ENCODE measurements around the gene ADARB1.

ADARB1 gene

GRCh38 chr21:45172420-45172819, 98.0 kb downstream of the ADARB1 start:
- DNase-seq: no peak
- ATAC-seq: no peak

- no peak for DNase-seq
- ATAC-seq: no peak
Measured at GRCh38 chr21:45175326-45176095, 101.1 kb downstream of the ADARB1 start.

DNA sequence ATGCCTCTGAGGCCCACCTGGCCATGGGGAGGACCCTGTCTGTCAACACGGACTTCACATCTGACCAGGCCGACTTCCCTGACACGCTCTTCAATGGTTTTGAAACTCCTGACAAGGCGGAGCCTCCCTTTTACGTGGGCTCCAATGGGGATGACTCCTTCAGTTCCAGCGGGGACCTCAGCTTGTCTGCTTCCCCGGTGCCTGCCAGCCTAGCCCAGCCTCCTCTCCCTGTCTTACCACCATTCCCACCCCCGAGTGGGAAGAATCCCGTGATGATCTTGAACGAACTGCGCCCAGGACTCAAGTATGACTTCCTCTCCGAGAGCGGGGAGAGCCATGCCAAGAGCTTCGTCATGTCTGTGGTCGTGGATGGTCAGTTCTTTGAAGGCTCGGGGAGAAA, 101.8 kb downstream of the ADARB1 start:
- no peak for DNase-seq
- no peak for ATAC-seq

DNA sequence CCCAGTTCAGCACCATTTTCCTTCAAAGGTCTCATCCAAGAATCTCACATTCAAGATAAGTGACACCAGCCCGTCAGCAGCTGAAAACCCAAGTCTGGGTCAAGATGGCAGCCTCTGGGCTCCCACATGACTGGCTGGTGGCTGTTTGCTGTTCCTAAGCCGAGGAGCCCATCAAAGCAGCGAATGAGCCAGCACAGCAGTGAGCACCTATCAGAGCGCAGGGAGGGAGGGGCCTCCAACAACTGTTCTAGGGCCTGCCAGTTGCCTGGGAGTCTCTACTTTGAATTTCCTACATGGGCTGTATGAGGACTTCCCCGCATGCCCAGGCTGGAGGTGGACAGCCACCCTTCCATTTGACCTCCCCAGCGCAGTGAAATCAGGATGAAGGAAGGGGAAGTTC, 102.7 kb downstream of the ADARB1 start:
- DNase-seq (no peak), ATAC-seq (no peak)

- no peak for ATAC-seq
- no peak for DNase-seq
Measured at GRCh38 chr21:45178070-45178608, 103.8 kb downstream of the ADARB1 start.

DNA sequence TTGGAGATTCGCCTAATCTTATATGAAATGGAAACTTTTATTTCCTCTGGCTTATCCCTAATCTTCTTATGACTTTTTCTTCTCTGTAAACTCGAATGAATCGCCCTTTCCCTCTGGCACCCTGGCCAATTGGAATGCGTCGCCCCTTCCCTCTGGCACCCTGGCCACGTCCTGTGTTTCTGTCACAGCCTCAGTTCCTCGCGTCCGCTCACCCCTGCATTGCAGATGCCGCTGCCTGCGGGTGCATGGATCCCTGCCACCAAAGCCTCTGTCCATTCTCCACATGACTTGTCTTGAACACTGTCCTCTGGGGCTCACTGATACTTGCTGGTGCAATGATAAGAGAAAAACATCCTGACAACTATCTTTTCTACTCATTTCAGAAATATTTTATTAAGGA, 104.6 kb downstream of the ADARB1 start:
- DNase-seq (no peak), ATAC-seq (no peak)

- ATAC-seq (no peak), DNase-seq (no peak)
Measured at GRCh38 chr21:45179568-45180245, 105.3 kb downstream of the ADARB1 start.

GRCh38 chr21:45180246-45180599, 105.8 kb downstream of the ADARB1 start:
- ATAC-seq (no peak), DNase-seq (no peak)

DNA sequence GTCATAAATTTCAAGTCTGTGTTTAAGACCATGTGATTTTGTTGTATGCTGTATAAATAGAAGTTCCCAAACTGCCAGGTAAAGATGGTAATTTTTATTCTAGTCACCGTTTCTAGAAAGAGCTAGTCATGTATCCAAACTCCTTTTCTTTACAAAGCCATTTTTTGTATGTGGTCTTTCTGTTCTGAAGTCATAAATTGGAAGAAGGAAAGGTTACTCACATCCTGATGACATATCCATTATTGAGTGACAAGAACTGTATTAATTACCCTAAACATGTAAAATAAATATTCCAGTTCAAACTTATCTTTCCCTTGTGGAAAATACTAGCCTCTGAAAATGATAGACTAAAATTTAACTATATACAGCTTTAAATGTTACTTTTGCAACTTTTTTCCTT, 108.6 kb downstream of the ADARB1 start:
- DNase-seq (no peak), ATAC-seq (no peak)

- no peak for DNase-seq
- no peak for ATAC-seq
Measured at GRCh38 chr21:45183852-45184251, 109.5 kb downstream of the ADARB1 start.

GRCh38 chr21:45184869-45185268, 110.5 kb downstream of the ADARB1 start:
- ATAC-seq (no peak), DNase-seq (no peak)

- no peak for ATAC-seq
- no peak for DNase-seq
Measured at GRCh38 chr21:45186709-45187108, 112.3 kb downstream of the ADARB1 start.

DNA sequence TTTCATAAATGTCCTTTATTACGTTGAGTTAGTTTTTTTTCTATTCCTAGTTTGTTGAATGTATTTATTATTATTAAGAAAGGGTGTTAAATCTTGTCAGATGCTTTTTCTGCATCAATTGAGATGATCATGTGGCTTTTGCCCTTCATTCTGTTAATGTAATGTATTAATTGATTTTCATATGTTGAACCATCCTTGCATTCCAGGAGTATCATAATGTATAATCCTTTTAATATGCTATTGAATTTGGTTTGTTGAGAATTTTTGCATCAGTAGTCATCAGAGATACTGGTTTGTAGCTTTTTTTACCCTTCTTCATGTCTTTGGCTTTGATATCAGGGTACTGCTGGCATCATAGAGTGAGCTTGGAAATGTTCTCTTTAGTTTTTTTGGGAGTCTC, 113.3 kb downstream of the ADARB1 start:
- DNase-seq: no peak
- ATAC-seq: no peak

DNA sequence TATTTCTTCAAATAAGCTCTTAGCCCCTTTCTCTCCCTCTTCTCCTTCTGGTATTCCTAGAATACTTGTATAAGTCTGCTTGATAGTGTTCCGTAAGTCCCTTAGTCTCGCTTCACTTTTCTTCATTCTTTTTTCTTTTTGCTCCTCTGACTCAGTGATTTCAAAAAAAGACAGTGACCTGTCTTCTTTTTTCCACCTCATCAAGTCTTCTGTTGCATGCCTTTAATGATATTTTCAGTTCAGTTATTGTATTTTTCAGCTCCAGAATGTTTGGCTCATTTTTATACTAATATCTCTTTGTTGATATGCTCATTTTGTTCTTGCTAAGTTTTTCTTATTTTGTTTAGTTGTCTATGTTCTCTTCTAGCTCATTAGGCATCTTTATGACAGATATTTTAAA, 115.6 kb downstream of the ADARB1 start:
- no peak for ATAC-seq
- DNase-seq: no peak

DNA sequence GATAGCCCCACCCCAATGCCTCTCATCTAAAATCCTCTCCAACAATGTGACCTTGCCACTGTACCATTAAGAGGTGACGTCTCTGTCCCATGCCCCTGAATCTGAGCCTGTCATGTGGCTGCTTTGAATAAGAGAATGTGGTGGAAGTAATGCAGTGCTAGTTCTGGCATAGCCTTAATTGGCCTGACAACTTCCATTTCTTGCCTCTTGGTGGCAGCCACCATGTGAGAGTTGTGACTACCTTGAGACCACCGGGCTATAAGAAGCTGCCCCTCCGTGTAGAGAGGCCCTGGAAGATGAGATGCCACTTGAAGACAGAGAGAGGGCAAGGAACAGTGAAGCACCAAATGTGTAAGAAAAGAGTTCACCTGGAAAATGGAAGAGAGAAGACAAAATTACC, 118.0 kb downstream of the ADARB1 start:
- no peak for ATAC-seq
- no peak for DNase-seq

- DNase-seq: no peak
- ATAC-seq: no peak
Measured at GRCh38 chr21:45196620-45197019, 122.2 kb downstream of the ADARB1 start.

GRCh38 chr21:45199201-45199600, 124.8 kb downstream of the ADARB1 start:
- ATAC-seq (no peak), DNase-seq (no peak)

DNA sequence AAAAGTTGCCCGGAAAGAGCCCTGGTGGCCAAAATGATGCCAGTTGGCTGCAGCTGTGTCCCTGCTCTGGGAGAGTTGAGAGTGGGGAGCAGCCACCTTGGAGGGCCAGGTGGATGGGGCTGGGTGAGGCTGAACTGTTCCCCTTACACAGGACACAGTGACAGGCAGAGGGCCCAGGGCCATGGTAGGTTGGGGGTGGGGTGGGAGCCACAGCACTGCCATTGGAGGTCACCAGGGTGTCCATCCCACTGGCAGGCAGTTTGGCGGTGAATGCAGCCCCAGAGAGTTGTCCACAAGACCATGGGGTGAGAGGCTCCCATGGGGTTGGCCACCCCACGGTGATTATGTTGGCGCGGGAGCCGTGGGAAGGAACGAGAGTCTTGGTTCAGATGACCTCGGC, 125.7 kb downstream of the ADARB1 start:
- DNase-seq (no peak), ATAC-seq (no peak)

DNA sequence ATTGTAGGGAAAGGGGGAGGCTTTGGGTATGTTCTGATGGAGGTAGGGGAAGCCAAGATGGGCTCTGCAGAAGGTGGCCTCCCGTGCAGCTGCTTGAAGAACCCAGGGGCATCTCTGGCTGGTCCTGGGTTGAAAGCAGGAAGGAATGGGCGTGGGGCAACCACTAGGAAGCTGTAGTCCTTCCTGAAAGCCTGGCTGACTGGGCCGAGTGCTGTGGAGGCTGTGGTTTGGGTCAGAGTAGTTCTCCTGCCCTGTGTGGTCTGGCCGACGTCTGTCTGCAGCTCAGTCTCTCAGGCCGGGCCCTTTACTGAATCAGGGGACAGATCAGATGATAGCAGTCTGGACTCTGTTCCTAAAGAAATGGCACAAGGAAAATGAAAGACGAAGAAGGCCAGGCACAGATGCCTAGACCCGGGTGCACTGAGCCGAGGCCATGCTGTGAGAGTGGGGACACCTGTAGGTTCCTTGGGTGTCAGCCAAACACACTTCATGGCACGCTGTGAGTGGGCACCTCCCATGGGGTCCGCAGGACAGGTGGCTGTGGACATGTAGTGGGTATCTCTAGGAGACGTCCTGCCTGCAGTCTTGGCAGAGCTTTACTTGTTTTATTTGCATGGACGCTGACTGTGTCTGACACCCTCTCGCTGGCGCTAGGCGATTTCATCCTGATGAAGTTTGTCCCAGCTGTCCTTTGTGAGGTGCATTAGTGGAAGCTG, 126.4 kb downstream of the ADARB1 start:
- ATAC-seq (no peak), DNase-seq (no peak)

DNA sequence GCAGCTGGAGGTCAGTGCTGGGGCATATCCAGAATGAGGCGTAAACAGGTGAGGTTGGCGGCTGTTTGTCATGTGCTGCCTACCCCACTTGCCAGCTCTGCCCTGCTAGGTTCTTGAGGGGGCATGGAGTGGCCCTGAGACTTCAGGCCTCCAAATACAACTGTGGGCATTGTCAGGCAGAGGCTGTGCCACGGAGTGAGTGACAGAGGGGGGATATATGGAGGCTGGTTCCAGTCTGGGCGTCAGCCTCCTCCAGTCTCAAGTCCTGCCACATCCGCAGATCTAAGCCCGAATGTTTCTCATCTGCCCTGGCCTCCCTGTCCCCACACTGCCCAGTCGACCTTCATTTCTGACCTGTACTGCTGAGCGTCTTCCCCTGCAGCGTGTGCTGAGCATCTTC, 128.0 kb downstream of the ADARB1 start:
- no peak for DNase-seq
- ATAC-seq: no peak

GRCh38 chr21:45202889-45203288, 128.5 kb downstream of the ADARB1 start:
- ATAC-seq: no peak
- no peak for DNase-seq

- ATAC-seq (no peak), DNase-seq (no peak)
Measured at GRCh38 chr21:45203983-45204382, 129.6 kb downstream of the ADARB1 start.

DNA sequence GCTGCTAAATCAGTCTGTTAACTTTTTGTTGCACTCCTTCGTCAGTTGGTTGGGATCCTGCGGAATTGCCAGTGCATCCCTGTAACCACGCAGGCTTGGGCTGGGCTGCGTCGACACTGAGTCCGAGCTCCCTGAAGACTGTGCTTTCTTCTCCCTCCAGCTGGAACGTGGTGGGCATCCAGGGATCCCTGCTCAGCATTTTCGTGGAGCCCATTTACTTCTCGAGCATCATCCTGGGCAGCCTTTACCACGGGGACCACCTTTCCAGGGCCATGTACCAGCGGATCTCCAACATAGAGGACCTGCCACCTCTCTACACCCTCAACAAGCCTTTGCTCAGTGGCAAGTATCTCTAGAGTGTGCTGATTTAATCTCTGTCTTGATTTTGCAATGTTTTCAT, 130.0 kb downstream of the ADARB1 start:
- DNase-seq (no peak), ATAC-seq (no peak)

Data from stimulated activated naive CD8-positive, alpha-beta T cell treated with anti-CD3 and anti-CD28 coated beads, Interleukin-15, Interleukin-2, amounts not matched to agents 100 U/mL and 50 U/mL, for 24 hours (primary cell).